Glomerular visceral epithelial cell (primary cell): Measurements from ENCODE around the gene FBXW4.

ENCODE experiments used
- DNase-seq: peaks from one replicate; pipeline ENCODE4 v3.0.0-alpha.2; 2016; ENCODE audit errors: extremely low spot score

The FBXW4 gene

GRCh38 chr10:101694674-101695403, at the start of gene FBXW4:
FBXW4 (minus strand) TSS chr10:101695170; CDS start chr10:101695105, 65 bp downstream.
- peak; percentile 49 for DNase-seq

GRCh38 chr10:101744267-101744666, 49.3 kb upstream of the FBXW4 start:
- no peak for DNase-seq

- no peak for DNase-seq
Observed at GRCh38 chr10:101741938-101742337, 47.0 kb upstream of the FBXW4 start.

GRCh38 chr10:101736666-101737065, 41.7 kb upstream of the FBXW4 start:
- no peak for DNase-seq

GRCh38 chr10:101732096-101732495, 37.1 kb upstream of the FBXW4 start:
- no peak for DNase-seq

- no peak for DNase-seq
Observed at GRCh38 chr10:101726115-101726387, 31.1 kb upstream of the FBXW4 start.

- no peak for DNase-seq
Observed at GRCh38 chr10:101725296-101726114, 30.5 kb upstream of the FBXW4 start.

GRCh38 chr10:101724446-101724845, 29.5 kb upstream of the FBXW4 start:
- DNase-seq, result no peak

GRCh38 chr10:101723176-101723575, 28.2 kb upstream of the FBXW4 start:
- no peak for DNase-seq

- DNase-seq, result no peak
Observed at GRCh38 chr10:101721806-101722205, 26.8 kb upstream of the FBXW4 start.

GRCh38 chr10:101720606-101721230, 25.7 kb upstream of the FBXW4 start:
- DNase-seq, result no peak

- no peak for DNase-seq
Observed at GRCh38 chr10:101718690-101719275, 23.8 kb upstream of the FBXW4 start.

- no peak for DNase-seq
Observed at GRCh38 chr10:101716891-101717659, 22.1 kb upstream of the FBXW4 start.

GRCh38 chr10:101712997-101713396, 18.0 kb upstream of the FBXW4 start:
- no peak for DNase-seq

GRCh38 chr10:101710793-101711192, 15.8 kb upstream of the FBXW4 start:
- DNase-seq, result no peak

- DNase-seq, result no peak
Observed at GRCh38 chr10:101710059-101710695, 15.2 kb upstream of the FBXW4 start.

GRCh38 chr10:101709359-101710058, 14.5 kb upstream of the FBXW4 start:
- no peak for DNase-seq

GRCh38 chr10:101708870-101709269, 13.9 kb upstream of the FBXW4 start:
- no peak for DNase-seq

GRCh38 chr10:101708073-101708472, 13.1 kb upstream of the FBXW4 start:
- no peak for DNase-seq

- no peak for DNase-seq
Observed at GRCh38 chr10:101704331-101704730, 9.4 kb upstream of the FBXW4 start.

- DNase-seq, result no peak
Observed at GRCh38 chr10:101696632-101697031, 1.7 kb upstream of the FBXW4 start.
